ENCODE results near the gene DNAJB6.

DNAJB6 gene

DNA sequence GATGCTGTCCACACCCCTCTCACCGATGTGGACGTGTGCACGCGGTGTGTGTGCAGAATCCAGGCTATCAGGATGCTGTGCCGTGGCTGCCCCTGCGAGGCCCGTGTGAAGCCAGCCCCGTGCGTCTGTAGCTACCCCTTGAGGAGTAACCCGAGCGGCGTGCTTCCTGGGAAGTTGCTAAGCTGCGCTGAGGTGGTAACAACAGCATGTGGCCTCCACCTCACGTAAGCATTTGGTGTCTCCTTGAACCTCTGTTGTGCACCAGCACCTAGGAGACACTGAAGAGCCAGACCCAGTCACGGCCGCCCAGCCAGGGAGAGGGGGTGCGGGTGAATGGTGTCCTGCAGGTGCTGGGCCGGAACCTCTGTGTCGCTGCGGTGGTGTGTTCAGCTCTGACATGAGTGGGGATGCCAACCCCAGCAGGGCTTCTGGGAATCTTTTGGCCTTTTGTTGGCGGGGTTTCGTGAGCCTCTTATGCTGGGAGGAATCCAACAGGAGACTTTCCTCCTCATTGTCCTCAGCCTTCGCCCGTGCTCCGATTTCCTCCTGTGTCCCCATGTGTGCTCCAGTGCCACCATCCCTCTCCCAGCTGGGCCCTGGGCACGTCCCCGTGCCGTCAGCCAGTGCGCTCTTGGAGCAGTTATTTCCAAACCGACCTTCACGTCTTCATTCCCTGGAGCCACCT, 60.4 kb downstream of the DNAJB6 start:
- no peak for DNase-seq (ENCODE audit: low read depth)
- in situ Hi-C loops (cut with HindIII; ENCODE audit: low sequenced_read_pairs), result no loop called here
- TF ChIP-seq, protein P1, sequence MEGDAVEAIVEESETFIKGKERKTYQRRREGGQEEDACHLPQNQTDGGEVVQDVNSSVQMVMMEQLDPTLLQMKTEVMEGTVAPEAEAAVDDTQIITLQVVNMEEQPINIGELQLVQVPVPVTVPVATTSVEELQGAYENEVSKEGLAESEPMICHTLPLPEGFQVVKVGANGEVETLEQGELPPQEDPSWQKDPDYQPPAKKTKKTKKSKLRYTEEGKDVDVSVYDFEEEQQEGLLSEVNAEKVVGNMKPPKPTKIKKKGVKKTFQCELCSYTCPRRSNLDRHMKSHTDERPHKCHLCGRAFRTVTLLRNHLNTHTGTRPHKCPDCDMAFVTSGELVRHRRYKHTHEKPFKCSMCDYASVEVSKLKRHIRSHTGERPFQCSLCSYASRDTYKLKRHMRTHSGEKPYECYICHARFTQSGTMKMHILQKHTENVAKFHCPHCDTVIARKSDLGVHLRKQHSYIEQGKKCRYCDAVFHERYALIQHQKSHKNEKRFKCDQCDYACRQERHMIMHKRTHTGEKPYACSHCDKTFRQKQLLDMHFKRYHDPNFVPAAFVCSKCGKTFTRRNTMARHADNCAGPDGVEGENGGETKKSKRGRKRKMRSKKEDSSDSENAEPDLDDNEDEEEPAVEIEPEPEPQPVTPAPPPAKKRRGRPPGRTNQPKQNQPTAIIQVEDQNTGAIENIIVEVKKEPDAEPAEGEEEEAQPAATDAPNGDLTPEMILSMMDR (IDR thresholded peaks at IDR 0.05; ENCODE audit: low read depth, low read length, missing control alignments), result no peak
- no peak overlapping the region for H3K4me3 ChIP-seq (ENCODE audit: low read depth, low read length)

DNA sequence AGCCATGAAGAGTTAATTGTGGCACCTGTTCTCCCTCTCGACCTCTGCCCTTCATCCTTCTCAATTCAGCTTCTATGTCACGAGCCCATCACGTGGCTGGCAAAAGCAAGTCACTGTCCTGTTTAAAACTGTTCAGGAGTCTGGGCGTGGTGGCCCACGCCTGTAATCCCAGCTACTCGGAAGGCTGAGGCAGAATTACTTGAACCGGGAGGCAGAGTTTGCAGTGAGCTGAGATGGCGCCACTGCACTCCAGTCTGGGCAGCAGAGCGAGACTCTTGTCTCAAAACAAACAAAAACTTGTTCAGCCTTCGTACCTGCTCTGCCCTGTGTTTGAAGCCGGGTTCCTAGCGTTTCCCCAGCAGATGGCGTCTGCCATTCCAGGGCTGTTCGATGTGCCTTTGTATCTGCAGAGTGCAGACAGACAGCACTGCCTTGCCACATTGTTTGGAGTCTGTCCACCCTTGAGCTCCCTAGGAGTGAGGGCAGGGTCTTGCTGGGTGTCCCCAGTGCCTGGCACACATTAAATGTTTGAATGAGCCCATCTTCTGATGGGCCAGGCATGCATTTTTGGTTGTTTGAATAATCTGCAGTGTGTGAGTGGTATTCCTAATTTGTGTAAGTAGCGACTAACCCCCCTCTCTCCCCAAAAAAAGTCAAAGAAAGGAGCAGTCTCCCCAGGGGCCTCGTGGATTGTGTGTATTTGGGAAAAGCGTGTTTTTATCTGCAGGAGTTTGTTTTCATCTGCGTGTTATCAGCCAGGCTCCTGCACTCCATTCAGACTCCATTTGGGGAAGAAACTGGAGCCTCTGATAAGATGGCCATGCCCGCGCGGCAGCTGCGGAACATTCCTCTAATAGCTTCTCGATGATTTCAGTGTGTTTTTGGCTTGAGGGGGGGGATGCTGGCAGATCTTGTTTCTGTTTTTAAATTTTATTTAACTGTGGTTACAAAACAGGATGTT, 61.2 kb downstream of the DNAJB6 start:
- H3K4me3 ChIP-seq (ENCODE audit: low read depth, low read length), result no peak overlapping the region
- in situ Hi-C loops (cut with HindIII; ENCODE audit: low sequenced_read_pairs), result no loop called here
- TF ChIP-seq, protein P1 (IDR thresholded peaks at IDR 0.05; ENCODE audit: low read depth, low read length, missing control alignments), result peak; percentile 66
- DNase-seq (ENCODE audit: low read depth), result no peak

DNA sequence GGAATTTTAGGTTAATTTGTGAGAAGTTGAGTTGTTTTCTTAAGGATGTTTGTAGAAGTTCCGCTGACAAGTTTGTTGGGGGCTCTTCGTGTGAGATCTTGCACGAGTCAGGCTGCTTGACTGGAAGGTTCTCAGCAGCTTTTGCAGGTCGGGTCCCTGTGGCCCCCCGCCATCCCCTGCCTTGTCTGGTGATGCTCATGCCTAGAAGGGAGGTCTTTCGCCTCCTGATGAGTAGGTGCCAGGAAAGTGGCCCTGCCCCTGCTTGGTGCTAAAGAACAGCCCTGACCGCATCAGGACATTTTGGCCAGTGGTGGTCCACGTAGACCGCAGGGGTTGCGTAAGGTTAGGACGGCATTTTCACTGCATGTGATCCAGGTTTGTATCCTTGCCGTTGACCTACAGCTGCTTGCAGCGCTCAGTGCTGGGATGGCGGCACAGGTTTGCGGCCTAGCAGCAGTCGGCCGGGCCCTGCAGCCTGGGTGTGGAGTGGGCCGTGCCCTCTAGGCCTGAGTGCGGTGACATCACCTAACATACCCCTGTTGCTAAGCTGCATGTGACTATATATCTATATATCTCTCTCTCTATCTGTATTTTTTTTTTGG, 62.4 kb downstream of the DNAJB6 start:
- in situ Hi-C loops (cut with HindIII; ENCODE audit: low sequenced_read_pairs), result no loop called here
- DNase-seq (ENCODE audit: low read depth), result no peak
- TF ChIP-seq, protein P1 (IDR thresholded peaks at IDR 0.05; ENCODE audit: low read depth, low read length, missing control alignments), result no peak
- no peak overlapping the region for H3K4me3 ChIP-seq (ENCODE audit: low read depth, low read length)

DNA sequence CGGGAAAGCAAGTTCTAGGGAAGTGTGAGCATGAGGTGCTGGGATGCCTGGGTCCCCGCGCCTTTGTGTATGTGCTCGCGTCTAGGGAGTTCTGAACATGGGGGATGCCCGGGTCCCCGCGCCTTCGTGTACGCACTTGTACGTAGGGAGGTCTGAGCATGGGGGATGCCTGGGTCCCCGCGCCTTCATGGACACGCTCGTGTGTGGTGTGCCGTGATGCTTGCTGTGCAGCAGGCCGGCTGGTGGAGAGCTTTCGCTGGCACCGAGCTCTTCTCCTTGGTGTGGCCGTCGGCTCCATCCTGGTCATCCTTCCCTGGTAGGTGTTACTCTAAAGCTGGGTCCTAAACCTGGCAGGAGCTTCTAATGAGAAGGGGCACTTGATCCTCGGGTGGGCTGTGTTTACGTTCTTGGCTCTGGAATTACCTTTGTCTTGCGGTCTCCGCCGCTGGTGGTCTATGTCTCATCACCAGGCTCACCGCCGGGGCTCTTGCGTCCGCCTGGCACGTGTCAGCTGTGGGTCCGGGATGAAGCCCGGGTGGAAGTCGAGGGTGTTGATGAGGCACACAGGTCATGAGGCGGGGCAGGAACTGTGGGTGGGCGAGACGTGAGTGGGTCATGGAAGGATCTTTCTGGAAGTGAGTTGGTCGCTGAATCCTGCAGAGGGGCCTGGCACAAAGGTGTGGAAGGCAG, 63.5 kb downstream of the DNAJB6 start:
- in situ Hi-C loops (cut with HindIII; ENCODE audit: low sequenced_read_pairs), result no loop called here
- TF ChIP-seq, protein P1 (IDR thresholded peaks at IDR 0.05; ENCODE audit: low read depth, low read length, missing control alignments), result no peak
- DNase-seq (ENCODE audit: low read depth), result no peak
- H3K4me3 ChIP-seq (ENCODE audit: low read depth, low read length), result no peak overlapping the region

DNA sequence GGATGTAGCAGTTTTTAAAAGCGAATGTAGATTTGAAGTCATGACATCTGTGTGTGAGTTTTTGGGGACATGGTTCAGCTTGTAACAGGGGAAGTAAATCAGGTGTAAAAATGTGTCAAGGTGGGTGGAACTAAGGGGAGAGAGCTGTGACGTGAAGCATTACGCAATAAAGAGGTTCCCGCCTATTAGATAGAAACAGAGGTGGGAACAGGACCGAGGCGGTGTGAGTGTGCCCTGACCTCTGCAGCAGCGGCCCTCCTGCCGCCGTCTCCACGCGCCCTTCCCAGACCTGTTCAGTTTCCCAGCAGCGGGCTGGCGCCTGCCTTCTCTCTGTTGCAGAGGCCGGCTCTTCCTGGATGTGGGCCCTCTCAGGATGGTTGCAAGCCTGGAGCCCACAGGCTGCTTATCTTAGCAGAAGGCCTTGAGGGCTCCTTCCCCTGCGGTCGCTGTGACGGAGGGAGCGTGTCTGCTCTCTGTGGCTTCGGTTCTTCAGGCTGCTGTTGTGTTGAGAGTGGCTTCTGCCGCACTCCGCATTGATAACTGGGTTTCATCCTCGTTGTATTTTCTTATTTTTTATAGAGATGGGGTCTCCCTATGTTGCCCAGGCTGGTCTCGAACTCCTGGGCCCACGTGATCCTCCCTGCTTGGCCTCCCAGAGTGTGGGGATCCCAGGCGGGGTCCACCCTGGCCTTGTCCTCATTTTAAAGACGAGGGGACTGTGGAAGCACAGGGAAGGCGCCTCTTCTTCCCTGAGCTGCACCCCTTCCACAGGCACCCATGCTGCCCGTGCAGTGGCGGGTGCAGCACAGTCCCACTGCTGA, 65.0 kb downstream of the DNAJB6 start:
- in situ Hi-C loops (cut with HindIII; ENCODE audit: low sequenced_read_pairs), result no loop called here
- no peak for DNase-seq (ENCODE audit: low read depth)
- H3K4me3 ChIP-seq (ENCODE audit: low read depth, low read length), result no peak overlapping the region
- TF ChIP-seq, protein P1 (IDR thresholded peaks at IDR 0.05; ENCODE audit: low read depth, low read length, missing control alignments), result no peak
